Amygdala (tissue), 56 donors: ENCODE measurements around the gene UFSP2.
A peak's percentile ranks its signal among the peaks of the same experiment; 100 is the strongest.

Source experiments
- DNase-seq, 56 donors: peaks; one replicate each; lab custom pipeline; 2025; lab: John Stamatoyannopoulos, UW

The UFSP2 gene, protein sequence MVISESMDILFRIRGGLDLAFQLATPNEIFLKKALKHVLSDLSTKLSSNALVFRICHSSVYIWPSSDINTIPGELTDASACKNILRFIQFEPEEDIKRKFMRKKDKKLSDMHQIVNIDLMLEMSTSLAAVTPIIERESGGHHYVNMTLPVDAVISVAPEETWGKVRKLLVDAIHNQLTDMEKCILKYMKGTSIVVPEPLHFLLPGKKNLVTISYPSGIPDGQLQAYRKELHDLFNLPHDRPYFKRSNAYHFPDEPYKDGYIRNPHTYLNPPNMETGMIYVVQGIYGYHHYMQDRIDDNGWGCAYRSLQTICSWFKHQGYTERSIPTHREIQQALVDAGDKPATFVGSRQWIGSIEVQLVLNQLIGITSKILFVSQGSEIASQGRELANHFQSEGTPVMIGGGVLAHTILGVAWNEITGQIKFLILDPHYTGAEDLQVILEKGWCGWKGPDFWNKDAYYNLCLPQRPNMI

DNA sequence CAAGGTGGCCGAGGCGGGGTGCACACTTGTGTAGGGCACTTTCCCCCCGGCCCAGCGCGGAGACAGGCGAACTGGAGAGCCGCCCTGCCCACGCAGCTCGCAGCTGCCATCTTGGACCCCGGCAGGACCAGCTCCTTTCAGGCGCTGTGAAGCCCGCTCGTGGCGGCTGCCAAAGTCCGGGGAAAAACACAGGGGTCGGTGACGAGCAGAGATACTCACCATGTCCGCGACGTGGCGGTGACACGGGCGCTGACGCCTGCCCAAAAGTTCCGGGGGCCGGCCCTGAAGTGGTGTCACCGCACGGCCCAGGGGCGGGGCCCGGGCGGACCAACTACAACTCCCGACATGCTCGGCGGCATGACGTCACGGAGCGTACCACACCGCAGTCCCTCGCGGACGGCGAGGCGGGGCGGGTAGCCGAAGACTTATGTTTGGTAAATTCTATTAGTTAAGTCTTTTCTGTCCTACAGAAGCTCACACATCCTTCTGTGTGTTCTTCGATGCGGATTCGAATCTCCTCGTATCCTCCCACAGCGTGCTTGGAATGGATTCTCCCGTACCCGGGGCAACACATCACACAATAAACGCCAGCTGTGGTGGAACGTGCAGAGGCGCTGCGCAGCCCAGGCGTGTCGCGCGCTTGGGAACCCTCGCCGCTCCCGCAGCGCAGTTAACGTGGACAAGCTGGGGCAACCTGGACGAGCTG lies at the start of gene UFSP2:
UFSP2 (minus strand) TSS at position 318 of the 706 bp plus-strand sequence; CDS start at position 222, 96 bp downstream.
- DNase-seq: peak; percentile 41 to 95 (median 84)

DNA sequence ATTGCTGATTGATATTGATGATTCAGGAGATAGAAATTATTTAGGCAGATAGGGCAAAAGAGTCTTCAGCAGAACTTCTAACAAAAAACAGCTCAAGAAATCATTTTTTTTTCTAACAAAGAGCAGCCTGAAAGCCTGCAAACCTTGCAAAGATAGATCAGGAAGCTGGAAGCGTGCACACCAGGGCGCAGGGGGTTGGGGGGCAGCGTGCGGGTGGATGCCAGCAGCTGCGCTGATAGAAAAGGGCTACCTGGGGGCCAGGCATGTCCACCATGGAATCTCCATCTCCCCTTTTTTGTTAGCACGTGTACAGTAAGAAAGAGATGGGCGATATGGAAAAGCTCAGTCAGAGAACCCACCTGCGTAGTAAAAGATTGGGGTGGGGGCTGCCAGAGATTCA lies 47.5 kb upstream of the UFSP2 start:
- DNase-seq: no peak

DNA sequence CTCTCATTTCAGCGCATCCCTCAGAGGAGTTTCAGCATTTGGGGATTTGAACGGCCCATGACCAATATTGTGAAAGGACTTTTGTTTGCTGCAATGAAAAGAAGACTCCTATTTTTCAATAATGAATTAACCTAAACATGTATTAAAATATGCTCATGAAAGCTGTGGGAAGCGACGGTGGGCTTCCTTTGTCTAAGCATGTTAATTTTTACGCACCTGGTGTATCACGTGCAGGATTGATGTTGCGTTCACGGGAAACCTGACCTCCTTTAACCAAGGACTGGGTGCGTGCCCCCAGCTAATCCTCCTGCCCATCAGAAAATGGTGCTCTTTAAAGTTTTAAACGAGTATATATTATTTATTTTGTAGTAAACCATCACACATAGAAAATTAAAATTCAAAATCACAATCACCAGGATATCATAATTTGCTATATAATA lies 46.4 kb upstream of the UFSP2 start:
- no peak for DNase-seq

DNA sequence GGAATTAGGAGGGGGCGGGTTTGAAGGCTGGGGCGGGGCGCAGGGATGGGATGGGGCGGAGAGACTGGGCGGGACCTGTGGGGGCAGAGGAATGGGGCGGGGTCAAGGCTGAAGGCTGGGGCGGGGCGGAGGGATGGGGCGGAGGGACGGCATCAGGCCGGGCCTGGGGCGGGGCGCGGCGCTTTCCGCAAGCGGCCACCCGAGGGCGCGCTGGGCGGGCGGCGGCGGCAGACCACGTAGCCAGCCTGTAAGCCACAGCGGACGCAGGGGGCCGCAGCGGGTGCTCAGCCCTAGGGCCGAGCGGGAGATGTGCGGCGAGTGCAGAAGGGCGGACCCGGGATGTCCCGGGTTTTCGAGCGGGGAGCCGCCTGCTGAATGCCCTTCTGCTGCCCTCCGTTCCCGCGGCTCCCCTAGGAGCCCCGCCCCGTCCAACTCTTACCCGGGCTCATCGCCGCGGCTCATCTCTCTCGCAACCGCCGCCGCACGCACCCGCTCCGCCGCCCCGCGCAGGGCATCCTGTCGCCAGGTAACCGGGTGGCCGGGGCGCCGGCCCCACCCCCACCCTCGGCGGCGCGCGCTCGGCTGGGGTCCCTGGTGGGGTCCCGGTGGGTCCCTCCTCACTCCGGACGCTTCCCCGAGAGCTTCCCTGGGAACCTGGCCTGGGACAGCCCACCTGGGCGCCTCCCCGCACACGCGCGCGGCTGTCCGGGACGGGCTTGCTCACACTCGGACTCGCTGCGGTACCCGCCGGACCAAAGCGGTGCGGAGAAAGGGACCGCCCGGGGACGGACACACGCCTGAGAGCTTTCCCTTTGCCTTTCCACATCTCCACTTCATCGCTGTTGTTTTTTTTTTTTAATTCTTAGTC lies 45.7 kb upstream of the UFSP2 start, which contains the start of gene CCDC110:
CCDC110 (minus strand) TSS at position 499 of the 868 bp plus-strand sequence; CDS start at position 449, 50 bp downstream.
- peak; percentile 23 to 98 (median 90) for DNase-seq

DNA sequence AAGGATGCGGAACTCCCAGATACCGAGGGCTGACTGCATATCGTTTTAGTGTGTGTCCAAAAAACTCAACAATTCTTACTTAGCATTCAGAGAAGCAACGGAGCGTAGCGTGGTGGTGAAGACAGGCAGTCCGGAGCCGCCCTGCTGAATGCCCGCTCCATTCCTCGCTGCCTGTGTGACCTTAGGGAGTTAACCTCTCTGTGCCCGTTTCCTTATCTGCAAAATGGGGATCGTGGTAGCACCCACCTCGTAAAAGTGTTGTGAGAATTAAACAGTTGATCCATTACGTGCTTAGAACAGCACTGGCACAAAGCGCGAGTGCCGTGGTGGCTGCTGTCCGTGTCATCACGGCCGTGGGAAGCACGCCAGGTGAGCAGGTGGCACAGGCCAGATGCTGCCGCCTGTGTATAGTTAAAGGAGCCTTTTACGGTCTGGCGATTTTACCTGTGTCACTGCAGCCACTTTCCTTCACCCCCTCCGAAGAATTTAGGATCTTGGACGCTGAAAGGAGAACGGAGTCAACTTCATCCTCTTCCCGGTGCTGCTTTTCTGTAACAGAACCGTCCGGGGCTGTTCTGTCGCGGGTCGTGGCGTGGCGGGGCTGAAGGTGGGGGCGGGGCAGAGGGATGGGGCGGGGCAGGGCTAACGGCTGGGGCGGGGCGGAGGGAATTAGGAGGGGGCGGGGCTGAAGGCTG lies 44.9 kb upstream of the UFSP2 start:
- peak in 42 of 56 donors; percentile 7 to 74 (median 48) for DNase-seq

DNA sequence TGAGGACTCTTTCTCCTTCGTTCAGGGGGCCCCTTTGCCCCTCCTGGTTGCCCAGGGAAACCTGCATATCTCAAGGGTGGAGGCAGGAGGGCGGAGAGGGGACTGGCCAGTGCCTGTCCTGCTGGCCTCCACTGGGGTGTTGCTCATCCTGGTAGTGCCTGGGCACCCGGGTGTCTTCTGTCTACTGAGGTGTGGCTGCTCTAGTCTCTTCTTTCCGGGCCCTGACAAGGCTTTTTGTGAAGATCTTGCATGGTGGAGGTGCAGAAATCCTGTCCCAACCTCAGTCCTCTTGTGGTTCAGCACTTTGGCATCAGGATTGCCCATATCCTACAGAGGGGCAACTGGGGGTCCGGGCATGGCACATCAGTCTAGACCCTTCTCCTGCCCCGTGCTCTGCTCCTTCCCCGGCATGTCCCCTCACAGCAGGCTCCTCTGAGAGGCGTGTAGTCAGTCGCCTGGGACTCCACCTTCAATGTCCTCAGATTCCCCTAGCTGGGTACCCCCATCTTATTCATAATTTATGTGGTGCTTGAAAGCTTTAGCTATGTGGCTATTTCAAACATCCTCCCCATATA lies 43.9 kb upstream of the UFSP2 start:
- no peak for DNase-seq

DNA sequence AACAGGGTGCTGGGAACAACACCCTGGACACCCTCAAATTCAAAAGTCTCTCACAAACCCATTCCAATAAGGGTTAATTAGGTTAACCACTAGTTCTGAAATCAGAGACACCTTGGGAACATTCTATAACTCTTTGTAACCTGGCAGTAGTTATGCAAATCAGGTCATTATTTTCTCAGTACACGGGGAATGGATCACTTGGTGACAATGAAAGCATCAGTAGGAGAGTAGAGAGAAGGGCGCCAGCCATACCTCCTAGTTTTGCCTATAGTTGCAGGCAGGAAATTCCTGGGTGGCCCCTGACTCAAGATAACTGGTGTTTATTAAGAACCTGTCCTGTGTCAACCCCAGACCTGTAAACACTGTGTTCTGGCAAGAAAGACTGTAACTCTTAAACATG lies 43.2 kb upstream of the UFSP2 start:
- DNase-seq: no peak

DNA sequence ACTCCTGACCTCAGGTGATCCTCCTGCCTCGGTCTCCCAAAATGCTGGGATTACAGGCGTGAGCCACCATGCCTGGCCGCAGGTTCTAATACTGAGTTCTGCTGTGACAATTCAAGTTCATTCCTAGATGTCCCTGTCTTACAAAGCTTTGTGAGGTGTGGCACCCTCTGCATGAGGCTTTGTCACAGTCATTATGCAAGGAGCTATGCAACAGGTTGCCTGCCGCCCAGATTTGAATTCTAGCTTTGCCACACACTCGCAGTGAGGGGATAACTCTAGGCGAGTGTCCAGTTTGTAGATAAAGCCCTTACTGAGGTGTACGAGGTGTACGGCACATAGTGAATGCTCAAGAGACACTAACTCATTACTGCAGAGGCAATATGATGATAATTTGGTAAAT lies 42.2 kb upstream of the UFSP2 start:
- DNase-seq: no peak

DNA sequence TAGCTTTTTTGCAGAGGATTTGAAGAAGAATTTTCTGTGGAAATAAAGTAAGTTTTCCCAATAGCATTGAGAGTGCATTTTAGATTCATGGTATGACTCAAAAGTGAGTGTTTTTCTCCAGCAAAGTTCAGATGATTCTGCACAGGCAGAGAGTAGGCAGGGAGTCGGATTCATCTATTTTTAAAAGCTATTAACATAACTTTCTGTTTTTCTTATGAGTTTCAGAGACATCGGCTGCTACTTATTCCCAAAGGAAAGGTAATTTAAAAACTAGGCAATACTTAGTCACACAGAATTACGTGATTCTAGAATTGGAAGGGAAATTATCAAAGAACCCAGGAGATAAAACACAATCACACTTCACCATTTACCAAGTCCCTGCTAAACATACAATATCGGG lies 41.3 kb upstream of the UFSP2 start:
- DNase-seq: no peak

DNA sequence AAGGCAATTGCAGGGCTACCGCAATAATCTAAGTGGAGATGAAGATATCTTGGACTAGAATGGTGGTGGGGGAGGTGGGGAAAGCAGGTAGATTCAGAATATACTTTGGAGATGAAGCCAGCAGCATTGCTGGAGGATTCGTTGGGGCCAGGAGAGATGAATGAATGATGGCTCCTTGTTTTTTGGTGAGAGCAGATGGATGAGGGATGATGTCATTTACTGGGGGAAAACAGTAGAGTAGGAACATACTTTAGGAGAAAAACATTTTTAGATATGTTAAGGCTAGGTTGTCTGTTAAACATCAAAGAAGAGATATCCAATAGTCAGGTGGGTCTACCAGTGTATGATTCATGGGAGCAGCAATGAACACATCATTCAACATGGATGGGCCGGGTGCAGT lies 39.9 kb upstream of the UFSP2 start:
- DNase-seq: no peak

DNA sequence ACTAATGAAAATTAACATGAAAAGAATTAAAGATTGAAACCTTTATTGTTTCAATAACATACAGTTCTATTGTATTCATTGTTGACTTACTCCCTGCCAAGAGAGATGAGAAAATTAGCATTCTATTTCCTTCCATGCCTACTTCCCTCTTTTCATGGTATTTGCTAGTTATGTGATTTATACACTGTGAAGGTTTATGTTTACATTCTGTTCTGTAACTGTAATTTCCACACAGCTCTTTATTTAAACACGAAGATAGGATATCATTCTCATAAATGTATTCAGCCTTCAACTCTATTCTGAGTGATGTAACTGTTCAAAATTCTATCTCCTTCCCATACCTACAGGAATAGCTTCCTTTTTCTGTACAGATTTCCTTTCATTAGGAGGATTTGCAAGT lies 39.1 kb upstream of the UFSP2 start:
- no peak for DNase-seq

DNA sequence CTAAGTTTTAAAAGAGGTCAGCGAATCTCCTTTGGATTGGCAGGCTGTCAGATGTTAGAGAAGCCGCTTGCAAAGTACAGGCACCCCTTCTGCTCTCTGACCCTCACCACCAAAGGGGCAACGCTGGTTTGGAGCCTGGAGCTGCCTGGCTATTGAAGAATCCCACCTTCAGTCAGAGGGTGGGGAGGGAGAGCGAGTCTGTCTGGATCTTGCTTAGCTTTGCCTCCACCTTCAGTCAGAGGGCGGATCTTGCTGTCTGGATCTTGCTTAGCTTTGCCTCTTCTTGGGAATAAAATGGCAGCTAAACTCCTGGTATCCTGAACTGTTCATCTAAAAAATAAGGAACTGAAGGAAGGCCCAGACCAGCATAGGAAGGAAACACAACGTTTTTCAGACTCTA lies 38.4 kb upstream of the UFSP2 start:
- DNase-seq: no peak

DNA sequence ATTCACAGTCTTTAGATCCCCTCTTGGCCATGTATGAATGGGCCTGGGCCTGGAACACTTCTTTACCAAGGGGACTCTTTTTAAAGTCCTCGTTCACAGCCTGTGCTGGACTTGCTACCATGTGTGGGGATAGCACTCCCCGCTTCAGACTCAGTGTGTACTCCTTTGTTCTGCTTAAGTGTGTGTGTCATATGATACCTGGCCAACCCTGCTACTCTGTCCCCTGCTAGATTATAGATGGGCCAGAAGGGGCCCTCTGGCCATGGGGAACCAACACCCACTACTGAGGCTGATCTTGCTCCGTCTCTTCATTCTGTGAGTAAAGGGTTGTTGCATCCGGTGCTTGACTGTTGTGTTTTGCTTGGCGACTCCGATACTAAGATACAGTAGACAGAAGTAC lies 37.8 kb upstream of the UFSP2 start:
- no peak for DNase-seq

DNA sequence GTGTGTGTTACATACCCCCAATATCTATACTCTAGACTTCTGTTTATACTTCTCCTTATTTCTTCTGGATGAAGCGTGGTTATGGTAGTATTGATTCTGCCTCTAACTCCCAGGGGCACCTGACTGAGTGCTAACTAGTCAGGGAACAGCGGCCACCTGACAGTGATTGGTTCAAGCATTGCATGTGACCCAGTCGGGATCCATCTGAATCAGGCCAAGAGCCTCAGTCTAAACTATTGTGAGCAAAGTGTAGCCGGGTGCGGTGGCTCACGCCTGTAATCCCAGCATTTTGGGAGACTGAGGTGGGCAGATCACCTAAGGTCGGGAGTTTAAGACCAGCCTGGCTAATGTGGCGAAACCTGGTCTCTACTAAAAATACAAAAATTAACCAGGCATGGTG lies 35.8 kb upstream of the UFSP2 start:
- no peak for DNase-seq

DNA sequence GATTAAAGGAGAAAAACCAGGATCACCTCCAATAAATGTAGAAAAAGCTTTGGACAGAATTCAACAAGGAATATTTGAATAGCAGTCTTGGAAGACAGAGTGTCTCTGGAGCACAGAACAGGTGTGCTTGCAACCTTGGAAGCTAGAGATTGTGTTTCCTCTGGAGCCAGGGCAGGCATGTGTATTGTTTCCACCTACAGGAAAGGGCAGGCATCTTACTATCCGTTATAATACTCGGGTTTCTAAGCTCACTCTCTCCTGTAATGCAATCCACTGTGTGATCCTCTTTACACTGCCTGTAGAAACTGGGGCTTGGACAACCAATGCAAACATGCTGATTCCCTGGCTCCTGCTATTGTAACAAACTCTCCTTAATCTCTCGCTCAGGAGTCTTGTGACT lies 31.4 kb upstream of the UFSP2 start:
- DNase-seq: no peak

DNA sequence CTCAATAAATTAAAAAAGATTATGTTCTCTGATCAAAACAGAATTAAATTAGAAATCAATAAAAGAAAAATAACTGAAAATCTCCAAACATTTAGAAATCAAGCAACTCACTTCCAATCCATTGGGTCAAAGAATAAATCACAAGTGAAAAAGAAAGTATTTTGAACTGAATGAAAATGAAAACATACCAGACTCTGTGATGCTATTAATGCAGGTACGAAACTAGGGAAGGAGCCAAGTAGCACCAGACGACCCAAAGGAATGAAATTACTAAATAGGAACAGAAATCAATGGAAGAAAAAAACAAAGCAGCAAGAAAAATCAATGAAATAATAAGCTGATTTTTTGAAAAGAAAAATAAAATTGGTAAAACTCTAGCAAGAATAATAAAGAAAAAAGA lies 30.4 kb upstream of the UFSP2 start:
- no peak for DNase-seq

DNA sequence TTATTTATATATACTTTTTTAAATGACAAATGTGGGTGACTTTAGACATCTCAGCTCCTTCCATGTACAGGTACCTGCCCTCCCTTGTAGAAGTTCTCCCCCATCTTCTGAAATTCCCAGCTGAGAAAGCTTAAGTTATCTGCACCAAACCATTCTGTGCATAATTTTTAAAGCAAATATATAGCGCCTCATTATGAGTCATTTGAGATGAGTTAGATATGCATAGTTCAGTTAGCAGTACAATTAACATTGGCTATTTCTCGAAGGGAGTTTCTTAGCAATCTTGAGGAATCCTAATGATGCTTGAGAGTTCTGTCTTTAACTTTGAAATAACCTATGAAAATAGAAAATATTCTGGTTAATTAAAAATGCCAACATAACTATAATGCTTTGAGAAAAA lies 19.4 kb upstream of the UFSP2 start:
- no peak for DNase-seq

DNA sequence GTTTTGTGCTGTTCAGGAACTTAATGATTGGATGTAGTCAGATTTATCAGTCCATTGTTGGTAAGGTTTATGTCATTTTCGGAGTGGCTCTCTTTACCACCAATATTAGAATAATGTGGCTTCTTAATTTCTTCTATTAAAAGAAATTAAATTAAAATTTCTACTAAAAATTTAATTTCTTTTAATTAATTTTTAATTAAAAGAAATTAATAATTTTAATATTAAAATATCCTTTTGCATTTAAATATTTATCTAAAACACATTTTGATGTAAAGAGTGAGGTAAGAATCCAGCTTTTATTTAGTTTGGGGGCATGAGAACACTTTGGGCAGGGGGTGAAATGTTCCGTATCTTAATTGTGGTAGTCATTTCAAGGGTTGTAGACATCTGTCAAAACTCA lies 15.7 kb upstream of the UFSP2 start:
- DNase-seq: no peak

DNA sequence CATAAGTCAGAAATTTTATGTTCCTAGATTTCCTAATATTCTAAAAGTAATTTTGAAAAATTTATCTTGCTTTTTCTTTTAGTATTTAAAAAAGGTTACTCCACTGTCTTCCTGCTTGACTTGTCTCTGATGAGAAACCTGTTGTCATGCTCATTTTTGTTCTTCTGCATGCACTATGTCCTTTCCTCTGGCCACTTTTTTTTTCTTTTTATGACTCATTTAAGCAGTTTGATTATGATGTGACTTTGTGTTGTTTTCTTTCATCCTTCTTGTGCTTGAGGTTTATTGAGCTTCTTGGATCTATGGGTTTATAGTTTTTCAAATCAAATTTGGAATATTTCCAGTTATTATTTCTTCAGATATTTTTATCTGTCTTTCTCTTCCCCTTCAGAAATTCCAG lies 12.0 kb upstream of the UFSP2 start:
- no peak for DNase-seq

DNA sequence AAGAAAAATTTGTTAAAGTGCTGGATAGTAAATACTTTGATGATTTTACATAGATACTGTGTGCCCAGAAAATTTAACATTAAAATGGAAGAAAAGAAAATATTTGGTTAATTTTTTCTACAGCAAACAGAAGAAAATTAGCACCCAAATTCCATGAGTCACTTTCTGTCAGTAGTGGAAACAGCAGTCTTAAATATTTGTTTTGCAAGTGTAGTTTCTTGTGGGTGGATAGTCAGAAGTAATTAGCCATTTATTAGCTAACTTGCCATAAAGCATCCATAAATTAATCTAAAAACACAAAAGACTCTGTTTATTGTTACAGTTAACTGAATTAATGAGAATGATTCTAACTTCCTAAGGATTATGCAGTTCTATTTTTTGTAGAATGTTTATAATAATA lies 9.7 kb upstream of the UFSP2 start:
- DNase-seq: no peak
